Caco-2 (cell line): ENCODE data around the gene TDRD9. TPM values are rescaled to one million over a fixed set of nuclear protein-coding genes. Genes with fewer than 3 reads are reported as not detected.
"Not testable (repeated sequence)": the region's sequence is repeated elsewhere in the genome, so short reads cannot be mapped to it uniquely, and the experiment has no call there.

Experiments
- BruUV-seq: library from RNA; stranded (reverse); fragments of 400-500 nt; replicated peaks from 2 replicates; lab custom pipeline; 2021; lab: Mats Ljungman, UMichigan
- CTCF ChIA-PET: fragments of 300-600 bp; sonication (Branson Sonifier 250); formaldehyde crosslinking; loops from one replicate; lab custom pipeline; 2022; ENCODE audit warnings: antibody characterized with exemption; lab: Charles Lee
- POLR2A ChIA-PET: fragments of 300-600 bp; sonication (Branson Sonifier 250); formaldehyde crosslinking; loops from one replicate; lab custom pipeline; 2022; ENCODE audit warnings: antibody characterized with exemption; lab: Charles Lee
- DNase-seq, 2 experiments: peaks; one replicate each; pipeline versions ENCODE4 v3.0.0 to v3.0.0-alpha.2; 2020 to 2022
- H3K27me3 ChIP-seq: replicated peaks from 2 replicates; pipeline ENCODE4 v1.6.0; 2011; ENCODE audit warnings: low read length; ENCODE audit not compliant: control insufficient read depth, insufficient read depth
- H3K36me3 ChIP-seq: 2 replicates; pipeline ENCODE4 v1.5.1; 2011; ENCODE audit warnings: low read length; ENCODE audit not compliant: control insufficient read depth, insufficient read depth
- H3K4me1 ChIP-seq: fragments of 250-450 bp; sonication (Bioruptor Pico); 2 replicates; pipeline ENCODE4 v1.5.1; 2020; ENCODE audit warnings: mild to moderate bottlenecking
- H3K4me3 ChIP-seq: 2 replicates; pipeline ENCODE4 v1.5.1; 2011; ENCODE audit warnings: low read depth, mild to moderate bottlenecking, control low read depth, low read length
- H3K9me3 ChIP-seq: fragments of 250-450 bp; sonication (Bioruptor Pico); 2 replicates; pipeline ENCODE4 v1.5.1; 2020; ENCODE audit warnings: mild to moderate bottlenecking, moderate library complexity
- H3K27ac Mint-ChIP-seq: one replicate; pipeline ENCODE4 v1.8.0; 2022; ENCODE audit warnings: mixed read lengths; ENCODE audit not compliant: unreplicated experiment
- H3K27me3 Mint-ChIP-seq: one replicate; pipeline ENCODE4 v1.8.0; 2022; ENCODE audit warnings: mixed read lengths; ENCODE audit not compliant: insufficient read depth, unreplicated experiment
- H3K36me3 Mint-ChIP-seq: one replicate; pipeline ENCODE4 v1.8.0; 2022; ENCODE audit warnings: mild to moderate bottlenecking, mixed read lengths; ENCODE audit not compliant: insufficient read depth, unreplicated experiment
- H3K4me1 Mint-ChIP-seq: one replicate; pipeline ENCODE4 v1.8.0; 2022; ENCODE audit warnings: low read depth, mixed read lengths; ENCODE audit not compliant: unreplicated experiment
- H3K4me3 Mint-ChIP-seq: one replicate; pipeline ENCODE4 v1.8.0; 2022; ENCODE audit warnings: mild to moderate bottlenecking, moderate library complexity, mixed read lengths; ENCODE audit not compliant: unreplicated experiment
- H3K9me3 Mint-ChIP-seq: one replicate; pipeline ENCODE4 v1.8.0; 2022; ENCODE audit warnings: mixed read lengths; ENCODE audit not compliant: unreplicated experiment
- CTCF ChIP-seq, 2 experiments: fragments of 200-600 bp in 1 of 2; IDR thresholded peaks; 1 replicate in 1 of 2; 2 replicates in 1 of 2; pipeline versions ENCODE4 v1.5.1 to v1.8.0; 2011 to 2022; ENCODE audit warnings: antibody characterized with exemption in 1 of 2, control low read depth in 1 of 2, inconsistent platforms in 1 of 2, low read depth in 1 of 2, low read length in 1 of 2, mild to moderate bottlenecking in 1 of 2, moderate library complexity in 1 of 2; ENCODE audit not compliant: insufficient read depth in 1 of 2, severe bottlenecking in 1 of 2, unreplicated experiment in 1 of 2
- intact Hi-C: fragments of 100-400 bp; cut with micrococcal nuclease; formaldehyde crosslinking; loops from one replicate; pipeline ENCODE4 v1.10.0; 2022; ENCODE audit not compliant: unreplicated experiment
- total RNA-seq: library from RNA; stranded (reverse); gene quantifications from 2 replicates; pipeline ENCODE4 v1.2.3, GENCODE V29; 2022

The TDRD9 gene
- total RNA-seq, 1 experiment from 2014 or later, result not detected

- H3K4me3 Mint-ChIP-seq, result peak overlapping the region; percentile 94
- no peaks in the 10 kb centered on the region for H3K27me3 ChIP-seq
- no peaks in the 10 kb centered on the region for H3K27me3 Mint-ChIP-seq
- POLR2A ChIA-PET, result no interaction called here
- intact Hi-C loops, result loop anchor here (5.0 kb wide), 1 partner anchor 61 kb away; no protein-coding TSS in a partner anchor
- CTCF ChIA-PET, result interaction anchor here (0.9 to 1.3 kb wide), 2 partner anchors 20 to 113 kb away, joined by 3 to 4 read pairs; no protein-coding TSS in a partner anchor
- BruUV-seq, result TSS peak; percentile 76
- H3K4me1 ChIP-seq, result no peaks in the 10 kb centered on the region
- H3K4me1 Mint-ChIP-seq, result no peaks in the 10 kb centered on the region
- TF ChIP-seq CTCF (IDR thresholded peaks at IDR 0.05; ENCODE audit: insufficient read depth in 1 of 2, low read depth in 1 of 2, low read length in 1 of 2, severe bottlenecking in 1 of 2, unreplicated experiment in 1 of 2), result peak; percentile 90 to 96
- DNase-seq, result peak; percentile 92 to 96
- H3K36me3 Mint-ChIP-seq, result peaks cover 16% of the 10 kb centered on the region
- peak overlapping the region; percentile 73 for H3K4me3 ChIP-seq
- H3K9me3 Mint-ChIP-seq, result no peaks in the 10 kb centered on the region
- H3K27ac Mint-ChIP-seq, result peak overlapping the region; percentile 91
- H3K36me3 ChIP-seq, result no peaks in the 10 kb centered on the region; the same call in 1 of the 2 replicates
- no peaks in the 10 kb centered on the region for H3K9me3 ChIP-seq
Measured at GRCh38 chr14:103920981-103921854, 7.0 kb upstream of the TDRD9 start.

- intact Hi-C loops, result loop anchor here (5.0 kb wide), 1 partner anchor 60 kb away; no protein-coding TSS in a partner anchor
- H3K27ac Mint-ChIP-seq, H3K9me3 ChIP-seq, POLR2A ChIA-PET, H3K4me1 ChIP-seq, H3K36me3 ChIP-seq, BruUV-seq, H3K27me3 Mint-ChIP-seq, H3K4me1 Mint-ChIP-seq, DNase-seq, H3K27me3 ChIP-seq, H3K9me3 Mint-ChIP-seq: not testable (repeated sequence)
- CTCF ChIA-PET, result interaction anchor here (0.9 kb wide), 1 partner anchor 21 kb away, joined by 3 read pairs; no protein-coding TSS in a partner anchor
- peaks cover 14% of the 10 kb centered on the region for H3K36me3 Mint-ChIP-seq
- H3K4me3 ChIP-seq, result peak overlapping the region; percentile 3
- H3K4me3 Mint-ChIP-seq, result peak overlapping the region; percentile 94
Measured at GRCh38 chr14:103921855-103922200, 6.4 kb upstream of the TDRD9 start.

GRCh38 chr14:103923863-103924262 is 4.4 kb upstream of the TDRD9 start:
- no peak for TF ChIP-seq CTCF (IDR thresholded peaks at IDR 0.05; ENCODE audit: insufficient read depth in 1 of 2, low read depth in 1 of 2, low read length in 1 of 2, severe bottlenecking in 1 of 2, unreplicated experiment in 1 of 2)
- Mint-ChIP-seq H3K27me3 (no peaks in the 10 kb centered on the region), H3K4me3 (no peak overlapping the region), H3K27ac (no peak overlapping the region), H3K4me1 (no peaks in the 10 kb centered on the region), H3K36me3 (peaks cover 11% of the 10 kb centered on the region), H3K9me3 (no peaks in the 10 kb centered on the region)
- no peaks in the 10 kb centered on the region for H3K27me3 ChIP-seq
- DNase-seq, result no peak
- CTCF ChIA-PET, result interaction anchor here (1.2 kb wide), 1 partner anchor 14 kb away, joined by 5 read pairs; no protein-coding TSS in a partner anchor
- H3K4me3 ChIP-seq, result no peak overlapping the region
- intact Hi-C loops, result loop anchor here (5.0 kb wide), 1 partner anchor 58 kb away; no protein-coding TSS in a partner anchor
- H3K4me1 ChIP-seq, result no peaks in the 10 kb centered on the region
- POLR2A ChIA-PET, result no interaction called here
- no peaks in the 10 kb centered on the region for H3K36me3 ChIP-seq
- no peaks in the 10 kb centered on the region for H3K9me3 ChIP-seq
- no TSS peak for BruUV-seq
